HL-60 (cell line): ENCODE data around the gene IQCE.

Source experiments
- CTCF ChIP-seq: IDR thresholded peaks from one replicate; pipeline ENCODE4 v1.5.1; 2011; ENCODE audit warnings: low read length, control low read depth, inconsistent platforms; ENCODE audit not compliant: insufficient read depth
- GABPA ChIP-seq: IDR thresholded peaks from 2 replicates; pipeline ENCODE4 v1.6.1; 2012; ENCODE audit warnings: low read depth
- POLR2AphosphoS5 ChIP-seq: IDR thresholded peaks from 2 replicates; pipeline ENCODE4 v1.6.1; 2012; ENCODE audit warnings: low read depth

- TF ChIP-seq CTCF (no peak), POLR2AphosphoS5 (no peak), GABPA (no peak)
Observed at GRCh38 chr7:2542011-2542915, 16.5 kb upstream of the IQCE start.
